ENCODE results near the gene RFPL1.

Gene RFPL1

GRCh38 chr22:29451863-29452262, 13.5 kb downstream of the RFPL1 start:
- H3K4me3 Mint-ChIP-seq = no peak overlapping the region
- intact Hi-C loops (cut with micrococcal nuclease) = no loop called here
- no peaks in the 10 kb centered on the region for H3K4me1 Mint-ChIP-seq (ENCODE audit: low read depth)
- H3K27me3 Mint-ChIP-seq = no peaks in the 10 kb centered on the region
- no peak overlapping the region for H3K27ac Mint-ChIP-seq
- no peaks in the 10 kb centered on the region for H3K9me3 Mint-ChIP-seq
- H3K36me3 Mint-ChIP-seq (ENCODE audit: low read depth) = peaks cover 6% of the 10 kb centered on the region

DNA sequence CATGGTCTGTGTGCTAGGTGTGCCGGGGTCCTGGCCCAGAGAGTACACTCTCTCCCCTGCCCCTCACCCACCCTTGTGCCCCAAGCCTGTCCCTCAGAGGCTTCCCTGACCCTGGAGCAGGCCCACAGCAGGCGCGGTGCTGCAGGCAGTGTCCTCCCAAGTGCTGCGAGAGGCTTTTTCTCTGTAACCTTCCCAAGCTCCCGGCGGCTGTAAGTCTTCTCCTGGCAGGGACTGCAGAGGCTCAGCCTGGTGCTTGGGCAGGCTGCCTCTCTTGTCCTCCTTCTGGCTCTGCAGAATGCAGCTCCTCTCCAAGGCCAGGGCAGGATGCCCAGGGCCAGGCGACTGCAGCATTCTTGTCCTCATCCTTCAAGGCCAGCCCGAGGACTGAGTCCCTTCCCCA, 15.9 kb downstream of the RFPL1 start:
- H3K27me3 Mint-ChIP-seq = no peaks in the 10 kb centered on the region
- H3K4me1 Mint-ChIP-seq (ENCODE audit: low read depth) = no peaks in the 10 kb centered on the region
- H3K9me3 Mint-ChIP-seq = no peaks in the 10 kb centered on the region
- H3K36me3 Mint-ChIP-seq (ENCODE audit: low read depth) = peaks cover 3% of the 10 kb centered on the region
- intact Hi-C loops (cut with micrococcal nuclease) = no loop called here
- H3K4me3 Mint-ChIP-seq = no peak overlapping the region
- H3K27ac Mint-ChIP-seq = no peak overlapping the region

- Mint-ChIP-seq H3K4me3 (no peak overlapping the region), H3K27ac (no peak overlapping the region)
Observed at GRCh38 chr22:29456211-29456671, 17.9 kb downstream of the RFPL1 start.

DNA sequence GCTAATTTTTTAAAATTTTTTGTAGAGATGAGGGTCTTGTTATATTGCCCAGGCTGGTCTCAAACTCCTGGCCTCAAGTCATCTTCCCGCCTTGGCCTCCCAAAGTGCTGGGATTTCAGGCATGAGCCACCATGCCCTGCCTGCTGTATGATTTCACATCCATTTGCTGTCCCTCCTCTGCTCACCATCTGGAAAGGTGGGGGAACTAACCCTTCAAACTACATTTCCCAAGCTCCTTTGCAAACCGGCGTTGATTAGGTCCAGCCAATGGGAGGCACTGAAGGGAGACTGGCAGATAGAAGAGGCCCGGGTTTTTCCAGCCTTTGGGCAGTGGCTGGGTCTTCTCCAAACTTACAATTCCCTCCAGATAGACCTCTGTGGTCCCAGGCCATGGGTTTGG, 19.3 kb downstream of the RFPL1 start:
- intact Hi-C loops (cut with micrococcal nuclease) = no loop called here
- no peak overlapping the region for H3K27ac Mint-ChIP-seq
- no peaks in the 10 kb centered on the region for H3K9me3 Mint-ChIP-seq
- no peaks in the 10 kb centered on the region for H3K36me3 Mint-ChIP-seq (ENCODE audit: low read depth)
- H3K27me3 Mint-ChIP-seq = no peaks in the 10 kb centered on the region
- H3K4me1 Mint-ChIP-seq (ENCODE audit: low read depth) = no peaks in the 10 kb centered on the region
- H3K4me3 Mint-ChIP-seq = no peak overlapping the region

More at GRCh38 chr22:29456211-29456671, 17.9 kb downstream of the RFPL1 start:
- Mint-ChIP-seq H3K9me3 (no peaks in the 10 kb centered on the region), H3K36me3 (ENCODE audit: low read depth) (no peaks in the 10 kb centered on the region), H3K4me1 (ENCODE audit: low read depth) (no peaks in the 10 kb centered on the region), H3K27me3 (no peaks in the 10 kb centered on the region)
- intact Hi-C loops (cut with micrococcal nuclease) = no loop called here

- intact Hi-C loops (cut with micrococcal nuclease) = no loop called here
- Mint-ChIP-seq H3K36me3 (ENCODE audit: low read depth) (no peaks in the 10 kb centered on the region), H3K27me3 (no peaks in the 10 kb centered on the region), H3K4me1 (ENCODE audit: low read depth) (no peaks in the 10 kb centered on the region), H3K4me3 (no peak overlapping the region), H3K9me3 (no peaks in the 10 kb centered on the region), H3K27ac (no peak overlapping the region)
Observed at GRCh38 chr22:29458551-29458950, 20.2 kb downstream of the RFPL1 start.

DNA sequence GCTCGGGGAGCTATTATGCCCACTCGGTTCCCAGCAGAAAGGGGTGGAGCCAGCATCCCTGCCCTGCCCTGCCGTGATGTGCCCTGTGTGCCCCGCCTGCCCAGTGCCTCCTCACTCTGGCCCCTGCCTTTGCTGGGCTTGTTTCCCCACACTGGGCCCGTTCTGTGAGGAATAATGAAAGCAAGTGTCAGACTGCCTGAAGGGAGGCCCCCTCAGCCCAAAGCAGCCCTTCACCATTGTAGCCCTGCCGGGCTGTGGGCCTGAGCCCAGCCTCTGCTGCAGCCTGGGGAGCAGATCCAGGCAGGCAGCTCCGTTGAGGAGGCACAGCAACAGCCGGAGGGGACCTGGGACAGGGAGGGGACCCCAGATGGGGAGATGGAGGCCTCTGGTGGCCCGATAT, 21.4 kb downstream of the RFPL1 start:
- H3K4me1 Mint-ChIP-seq (ENCODE audit: low read depth) = no peaks in the 10 kb centered on the region
- H3K9me3 Mint-ChIP-seq = no peaks in the 10 kb centered on the region
- H3K27ac Mint-ChIP-seq = no peak overlapping the region
- H3K27me3 Mint-ChIP-seq = peaks cover 2% of the 10 kb centered on the region
- H3K36me3 Mint-ChIP-seq (ENCODE audit: low read depth) = no peaks in the 10 kb centered on the region
- intact Hi-C loops (cut with micrococcal nuclease) = no loop called here
- H3K4me3 Mint-ChIP-seq = no peak overlapping the region

DNA sequence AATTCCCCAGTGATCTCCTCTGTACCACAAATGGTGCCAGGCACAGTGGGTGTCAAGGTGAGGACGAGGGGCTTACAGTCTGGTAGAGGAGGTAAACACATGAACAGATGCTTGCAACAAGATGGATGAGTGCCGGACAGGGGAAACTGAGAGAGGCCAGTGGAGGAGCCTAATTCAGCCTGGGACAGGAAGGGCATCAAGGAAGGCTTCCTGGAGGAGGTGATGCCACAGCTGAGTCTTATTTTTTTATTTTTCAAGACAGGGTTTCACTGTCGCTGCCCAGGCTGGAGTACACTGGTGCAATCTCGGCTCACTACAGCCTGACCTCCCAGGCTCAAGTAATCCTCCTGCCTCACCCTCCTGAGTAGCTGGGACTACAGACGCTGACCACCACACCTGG, 22.9 kb downstream of the RFPL1 start:
- Mint-ChIP-seq H3K4me3 (no peak overlapping the region), H3K27ac (no peak overlapping the region), H3K4me1 (ENCODE audit: low read depth) (no peaks in the 10 kb centered on the region), H3K9me3 (no peaks in the 10 kb centered on the region), H3K27me3 (peaks cover 2% of the 10 kb centered on the region), H3K36me3 (ENCODE audit: low read depth) (no peaks in the 10 kb centered on the region)
- intact Hi-C loops (cut with micrococcal nuclease) = no loop called here

GRCh38 chr22:29463629-29464028, 25.2 kb downstream of the RFPL1 start:
- intact Hi-C loops (cut with micrococcal nuclease) = no loop called here
- Mint-ChIP-seq H3K36me3 (ENCODE audit: low read depth) (no peaks in the 10 kb centered on the region), H3K27ac (no peak overlapping the region), H3K9me3 (no peaks in the 10 kb centered on the region), H3K4me1 (ENCODE audit: low read depth) (no peaks in the 10 kb centered on the region), H3K27me3 (peaks cover 6% of the 10 kb centered on the region), H3K4me3 (no peak overlapping the region)

DNA sequence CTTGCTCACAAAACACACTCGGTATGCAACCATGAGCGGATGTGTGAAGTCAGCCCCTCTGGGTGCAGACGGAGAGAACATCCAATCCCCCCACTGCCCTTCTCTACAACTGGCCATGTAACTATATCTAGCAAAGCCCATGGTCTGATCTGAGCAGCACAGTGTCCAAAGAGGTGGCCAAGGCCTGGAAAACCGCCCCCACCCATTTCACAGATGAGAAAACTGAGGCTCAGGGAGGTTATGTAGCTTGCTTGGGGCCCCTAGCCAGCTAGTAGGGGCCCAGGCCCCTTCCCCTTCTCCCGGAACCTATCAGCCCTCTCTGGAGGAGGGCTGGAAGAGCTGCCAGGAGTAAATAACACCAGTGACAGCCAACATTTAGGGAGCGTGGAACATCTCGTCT, 26.2 kb downstream of the RFPL1 start:
- Mint-ChIP-seq H3K36me3 (ENCODE audit: low read depth) (no peaks in the 10 kb centered on the region), H3K27me3 (peaks cover 11% of the 10 kb centered on the region), H3K9me3 (no peaks in the 10 kb centered on the region), H3K4me1 (ENCODE audit: low read depth) (no peaks in the 10 kb centered on the region), H3K4me3 (no peak overlapping the region), H3K27ac (no peak overlapping the region)
- intact Hi-C loops (cut with micrococcal nuclease) = no loop called here

- H3K27me3 Mint-ChIP-seq = peaks cover 32% of the 10 kb centered on the region
- intact Hi-C loops (cut with micrococcal nuclease) = no loop called here
- peak overlapping the region; percentile 63 for H3K4me3 Mint-ChIP-seq
- no peak overlapping the region for H3K27ac Mint-ChIP-seq
- peaks cover 6% of the 10 kb centered on the region for H3K36me3 Mint-ChIP-seq (ENCODE audit: low read depth)
- no peaks in the 10 kb centered on the region for H3K9me3 Mint-ChIP-seq
- H3K4me1 Mint-ChIP-seq (ENCODE audit: low read depth) = no peaks in the 10 kb centered on the region
Observed at GRCh38 chr22:29469755-29470154, 31.4 kb downstream of the RFPL1 start.

DNA sequence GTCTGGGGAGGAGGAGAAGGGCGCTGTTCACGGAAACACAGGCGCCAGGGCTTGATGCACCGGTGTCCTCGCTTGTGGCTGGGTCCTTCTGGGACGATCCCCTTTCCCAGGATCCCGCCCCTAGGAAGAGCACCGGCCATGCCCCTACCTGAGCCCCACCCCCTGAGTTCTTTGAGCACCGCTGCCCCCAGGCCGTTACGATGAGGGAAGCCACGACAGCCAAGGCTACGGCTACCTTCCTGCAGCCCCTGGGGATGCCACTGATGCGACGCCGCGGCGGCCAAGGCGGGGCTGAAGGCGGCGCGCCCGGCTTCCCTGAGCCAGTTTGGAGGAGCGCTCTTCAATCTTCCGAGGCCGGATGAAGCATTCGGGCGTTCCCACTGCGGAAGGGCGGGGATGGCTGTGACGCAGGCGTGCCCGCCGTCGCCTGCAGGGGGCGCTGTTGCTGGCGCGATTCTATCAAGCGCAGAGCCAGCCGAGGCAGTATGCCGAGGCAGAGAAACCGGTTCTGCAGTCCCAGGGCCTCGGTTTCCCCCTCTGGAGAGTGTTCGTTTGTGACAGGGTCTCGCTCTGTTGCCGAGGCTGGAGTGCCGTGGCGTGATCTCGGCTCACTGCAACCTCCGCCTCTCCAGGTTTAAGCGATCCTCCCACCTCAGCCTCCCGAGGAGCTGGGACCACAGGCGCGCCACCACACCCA, 31.9 kb downstream of the RFPL1 start:
- no peaks in the 10 kb centered on the region for H3K9me3 Mint-ChIP-seq
- intact Hi-C loops (cut with micrococcal nuclease) = no loop called here

GRCh38 chr22:29473001-29473400, 34.6 kb downstream of the RFPL1 start:
- Mint-ChIP-seq H3K36me3 (ENCODE audit: low read depth) (peaks cover 6% of the 10 kb centered on the region), H3K27ac (no peak overlapping the region), H3K4me1 (ENCODE audit: low read depth) (peaks cover 4% of the 10 kb centered on the region), H3K9me3 (no peaks in the 10 kb centered on the region), H3K4me3 (no peak overlapping the region), H3K27me3 (peaks cover 53% of the 10 kb centered on the region)
- intact Hi-C loops (cut with micrococcal nuclease) = no loop called here

More for the DNA sequence above, 31.9 kb downstream of the RFPL1 start:
- peak overlapping the region; percentile 63 for H3K4me3 Mint-ChIP-seq
- H3K36me3 Mint-ChIP-seq (ENCODE audit: low read depth) = peaks cover 6% of the 10 kb centered on the region
- H3K27ac Mint-ChIP-seq = no peak overlapping the region
- peaks cover 33% of the 10 kb centered on the region for H3K27me3 Mint-ChIP-seq
- no peaks in the 10 kb centered on the region for H3K4me1 Mint-ChIP-seq (ENCODE audit: low read depth)

DNA sequence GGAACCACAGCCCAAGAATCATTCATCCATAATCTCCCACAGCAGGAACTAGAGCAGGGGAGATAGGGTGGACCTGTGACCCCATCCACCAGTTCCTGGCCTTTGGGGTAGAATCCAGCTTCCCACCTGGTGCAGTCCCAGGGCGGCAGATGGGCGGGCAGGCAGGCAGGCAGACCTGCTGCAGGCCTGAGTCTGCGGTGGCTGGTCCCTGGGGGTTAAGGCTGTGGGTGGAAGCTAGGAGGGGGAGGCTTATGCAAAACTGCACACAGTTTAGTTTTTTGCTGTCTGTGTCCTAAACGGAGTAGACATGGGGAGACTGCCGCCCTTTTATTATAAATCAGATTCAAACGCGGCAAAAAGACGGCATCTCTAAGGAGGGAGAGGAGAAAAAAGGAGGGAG, 37.2 kb downstream of the RFPL1 start:
- Mint-ChIP-seq H3K36me3 (ENCODE audit: low read depth) (no peaks in the 10 kb centered on the region), H3K9me3 (no peaks in the 10 kb centered on the region), H3K27ac (no peak overlapping the region), H3K4me1 (ENCODE audit: low read depth) (peaks cover 24% of the 10 kb centered on the region), H3K27me3 (peaks cover 59% of the 10 kb centered on the region), H3K4me3 (no peak overlapping the region)
- intact Hi-C loops (cut with micrococcal nuclease) = loop anchor here (5.0 kb wide), 1 partner anchor 88 kb away; the partner anchor contains the start of gene AP1B1

- Mint-ChIP-seq H3K36me3 (ENCODE audit: low read depth) (no peaks in the 10 kb centered on the region), H3K27ac (no peak overlapping the region), H3K4me3 (no peak overlapping the region), H3K4me1 (ENCODE audit: low read depth) (peaks cover 26% of the 10 kb centered on the region), H3K9me3 (no peaks in the 10 kb centered on the region), H3K27me3 (peaks cover 64% of the 10 kb centered on the region)
- intact Hi-C loops (cut with micrococcal nuclease) = loop anchor here (5.0 kb wide), 1 partner anchor 89 kb away; the partner anchor contains the start of gene AP1B1
Observed at GRCh38 chr22:29476116-29476515, 37.7 kb downstream of the RFPL1 start.
